NCI-H1436 (cell line): Measurements from ENCODE around the gene ACSL6.

Source experiments
- DNase-seq: peaks from one replicate; lab custom pipeline; 2025; lab: John Stamatoyannopoulos, UW

Gene ACSL6, protein sequence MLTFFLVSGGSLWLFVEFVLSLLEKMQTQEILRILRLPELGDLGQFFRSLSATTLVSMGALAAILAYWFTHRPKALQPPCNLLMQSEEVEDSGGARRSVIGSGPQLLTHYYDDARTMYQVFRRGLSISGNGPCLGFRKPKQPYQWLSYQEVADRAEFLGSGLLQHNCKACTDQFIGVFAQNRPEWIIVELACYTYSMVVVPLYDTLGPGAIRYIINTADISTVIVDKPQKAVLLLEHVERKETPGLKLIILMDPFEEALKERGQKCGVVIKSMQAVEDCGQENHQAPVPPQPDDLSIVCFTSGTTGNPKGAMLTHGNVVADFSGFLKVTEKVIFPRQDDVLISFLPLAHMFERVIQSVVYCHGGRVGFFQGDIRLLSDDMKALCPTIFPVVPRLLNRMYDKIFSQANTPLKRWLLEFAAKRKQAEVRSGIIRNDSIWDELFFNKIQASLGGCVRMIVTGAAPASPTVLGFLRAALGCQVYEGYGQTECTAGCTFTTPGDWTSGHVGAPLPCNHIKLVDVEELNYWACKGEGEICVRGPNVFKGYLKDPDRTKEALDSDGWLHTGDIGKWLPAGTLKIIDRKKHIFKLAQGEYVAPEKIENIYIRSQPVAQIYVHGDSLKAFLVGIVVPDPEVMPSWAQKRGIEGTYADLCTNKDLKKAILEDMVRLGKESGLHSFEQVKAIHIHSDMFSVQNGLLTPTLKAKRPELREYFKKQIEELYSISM

DNA sequence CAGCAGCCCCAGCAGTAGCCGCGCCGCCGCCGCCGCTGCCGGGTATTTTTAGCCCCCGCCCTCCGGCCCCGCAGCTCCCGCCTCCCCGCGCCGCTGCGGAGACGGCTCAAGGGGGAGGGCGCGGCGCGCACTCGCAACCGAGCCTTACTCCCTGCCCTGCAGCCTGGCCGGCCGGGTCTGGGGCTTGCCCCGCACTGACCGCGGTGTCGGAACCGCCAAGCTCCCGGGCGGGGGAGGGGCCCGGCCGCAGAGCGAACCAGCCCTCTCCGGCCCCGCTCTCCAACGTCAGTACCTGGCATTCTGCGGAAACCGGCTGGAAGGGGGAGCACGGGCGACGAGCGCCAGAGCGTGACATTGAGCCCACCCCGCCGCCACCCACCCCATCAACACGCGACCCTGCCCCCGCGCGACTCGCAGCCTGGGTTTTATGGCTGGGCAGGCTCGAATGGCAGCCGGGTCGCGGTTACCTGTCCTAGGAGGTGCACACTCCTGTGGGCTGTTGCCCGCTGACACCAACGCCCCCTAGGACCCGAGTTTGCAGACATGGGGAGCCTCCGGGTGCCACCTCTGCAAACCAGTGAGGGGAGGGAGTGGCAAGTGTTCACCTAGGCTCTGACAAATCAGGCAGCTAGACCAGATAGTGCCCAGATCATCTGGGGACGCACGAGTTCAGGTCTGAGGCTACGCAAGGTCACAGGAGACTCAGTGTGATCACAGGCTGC, at the start of gene ACSL6:
ACSL6 (minus strand) TSS at position 37 of the 722 bp plus-strand sequence. CDS start 105 bp downstream, outside the sequence.
- DNase-seq, result peak; percentile 24

DNA sequence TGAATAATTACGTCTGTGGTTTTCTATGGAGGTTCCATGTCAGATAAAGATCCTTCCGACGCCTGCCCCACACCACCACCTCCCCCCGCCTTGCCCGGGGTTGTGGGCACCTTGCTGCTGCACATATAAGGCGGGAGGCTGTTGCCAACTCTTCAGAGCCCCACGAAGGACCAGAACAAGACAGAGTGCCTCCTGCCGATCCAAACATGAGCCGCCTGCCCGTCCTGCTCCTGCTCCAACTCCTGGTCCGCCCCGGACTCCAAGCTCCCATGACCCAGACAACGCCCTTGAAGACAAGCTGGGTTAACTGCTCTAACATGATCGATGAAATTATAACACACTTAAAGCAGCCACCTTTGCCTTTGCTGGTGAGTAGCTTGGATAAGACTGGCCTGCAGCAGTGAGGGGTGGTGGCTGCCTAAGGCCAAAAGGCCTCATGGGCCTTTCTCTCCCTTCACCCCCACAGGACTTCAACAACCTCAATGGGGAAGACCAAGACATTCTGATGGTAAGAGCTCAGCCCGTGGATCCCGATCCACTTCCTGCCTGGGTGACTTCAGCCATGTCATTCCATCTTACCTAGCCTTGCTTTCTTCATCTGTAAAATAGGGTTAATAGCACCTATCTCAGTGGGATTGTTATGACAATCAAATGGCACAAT, 49.2 kb upstream of the ACSL6 start, which contains the start of gene IL3:
IL3 (plus strand) TSS at position 155 of the 661 bp plus-strand sequence; CDS start at position 207, 52 bp downstream.
- no peak for DNase-seq

DNA sequence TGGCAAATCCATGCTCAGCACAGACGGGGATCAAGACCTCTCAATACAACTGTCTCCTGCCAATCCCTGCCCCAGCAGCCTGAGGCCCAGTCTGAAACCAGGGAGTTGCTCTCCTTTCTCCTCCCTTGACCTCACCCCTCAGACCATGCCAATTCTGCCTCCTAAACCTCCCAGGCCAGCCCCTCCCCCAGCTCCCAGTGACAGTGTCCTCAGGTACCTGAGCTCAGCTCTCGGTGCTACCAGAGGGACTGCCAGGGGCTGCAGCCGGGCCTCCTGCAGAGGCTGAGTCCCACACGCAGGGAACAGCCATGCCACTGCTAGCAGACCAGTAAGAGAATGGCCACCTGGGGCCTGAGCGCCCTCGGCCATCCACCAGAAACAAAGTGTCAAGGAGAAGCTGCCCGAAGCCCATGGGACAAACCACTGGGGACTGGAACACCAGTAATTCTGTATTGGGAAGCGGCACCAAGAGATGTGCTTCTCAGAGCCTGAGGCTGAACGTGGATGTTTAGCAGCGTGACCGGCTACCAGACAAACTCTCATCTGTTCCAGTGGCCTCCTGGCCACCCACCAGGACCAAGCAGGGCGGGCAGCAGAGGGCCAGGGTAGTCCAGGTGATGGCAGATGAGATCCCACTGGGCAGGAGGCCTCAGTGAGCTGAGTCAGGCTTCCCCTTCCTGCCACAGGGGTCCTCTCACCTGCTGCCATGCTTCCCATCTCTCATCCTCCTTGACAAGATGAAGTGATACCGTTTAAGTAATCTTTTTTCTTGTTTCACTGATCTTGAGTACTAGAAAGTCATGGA, 48.4 kb upstream of the ACSL6 start:
- DNase-seq, result no peak

DNA sequence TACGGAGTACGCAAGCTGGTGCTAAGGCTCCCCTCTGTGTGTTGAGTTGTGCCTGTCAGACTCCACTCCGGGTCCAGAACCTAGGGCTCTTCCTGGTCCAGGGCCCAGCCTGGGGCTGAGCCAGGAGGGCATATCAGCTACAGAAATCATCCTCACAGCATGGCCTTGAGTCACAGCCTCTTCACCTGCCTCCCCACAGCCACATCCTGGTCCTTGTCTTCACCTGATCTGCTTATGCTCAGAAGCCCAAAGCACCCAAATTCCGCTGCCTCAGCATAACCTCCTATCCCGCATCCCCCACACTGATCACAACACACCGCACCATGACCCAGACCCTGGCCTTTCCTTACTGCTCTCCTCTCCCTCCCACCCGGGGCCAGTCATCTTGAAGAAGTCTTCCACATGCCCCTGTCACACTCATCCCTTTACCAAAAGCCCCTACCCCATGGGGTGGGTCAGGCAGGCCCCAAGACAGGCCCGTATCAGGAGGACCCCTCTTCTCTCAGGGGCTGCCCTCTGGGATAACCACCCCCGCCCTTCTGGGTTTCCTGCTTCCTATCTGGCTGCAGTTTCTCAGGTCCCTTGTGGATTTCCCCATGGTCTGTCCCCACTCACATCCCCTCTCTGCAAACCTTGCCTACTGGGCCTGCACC, 47.7 kb upstream of the ACSL6 start:
- no peak for DNase-seq

DNA sequence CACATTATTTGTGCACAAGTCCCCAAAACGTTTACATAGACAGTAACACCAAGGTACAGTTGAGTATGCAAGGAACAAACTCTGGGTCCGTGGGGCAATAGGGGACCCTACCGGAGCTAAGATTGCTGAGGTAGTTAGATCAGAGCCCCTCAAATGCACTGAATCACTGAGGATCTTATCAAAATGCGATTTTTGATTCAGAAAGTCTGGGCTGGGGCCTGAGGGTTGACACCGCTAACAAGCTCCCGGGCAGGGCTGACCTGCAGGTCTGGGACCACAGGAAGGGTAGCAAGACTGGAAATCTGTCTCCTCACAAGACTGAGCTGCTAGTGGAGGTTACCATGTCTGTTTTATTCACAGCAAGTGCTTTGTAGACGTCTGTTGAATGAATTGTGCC, 47.2 kb upstream of the ACSL6 start:
- no peak for DNase-seq

DNA sequence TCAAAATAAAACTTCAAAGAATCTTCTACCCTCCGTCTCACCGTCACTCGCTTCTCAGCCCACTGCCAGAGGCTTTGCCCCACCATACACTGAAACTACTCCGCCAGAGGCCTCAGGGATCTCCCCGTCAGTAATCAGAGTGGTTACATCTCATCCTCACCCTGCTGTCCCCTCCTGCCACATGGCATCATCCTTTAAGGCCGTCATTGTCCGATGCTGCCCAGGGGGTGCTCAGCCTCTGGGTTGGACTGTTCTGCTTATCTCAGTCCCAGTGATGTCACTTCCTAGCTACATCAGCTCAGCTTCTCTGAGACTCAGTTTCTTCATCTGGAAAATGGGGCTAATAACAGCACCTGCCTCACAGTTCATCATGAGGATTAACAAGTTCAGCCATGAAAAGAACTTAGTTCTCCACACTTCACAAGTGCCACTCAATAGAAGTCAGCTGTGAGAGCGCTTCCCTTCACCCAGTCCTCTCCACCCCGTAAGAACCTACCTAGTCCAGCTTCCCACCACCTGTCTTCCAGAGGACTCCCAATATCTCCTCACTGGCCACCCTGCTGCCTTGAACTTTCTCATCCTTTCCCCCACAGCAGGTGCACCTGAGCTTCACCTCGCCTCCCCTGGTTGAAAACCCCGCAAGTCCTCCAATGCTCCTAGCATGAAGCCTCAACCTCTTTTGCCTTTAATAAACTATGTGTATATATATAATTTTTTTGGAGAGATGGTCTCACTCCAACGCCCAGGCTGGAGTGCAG, 46.2 kb upstream of the ACSL6 start:
- no peak for DNase-seq

DNA sequence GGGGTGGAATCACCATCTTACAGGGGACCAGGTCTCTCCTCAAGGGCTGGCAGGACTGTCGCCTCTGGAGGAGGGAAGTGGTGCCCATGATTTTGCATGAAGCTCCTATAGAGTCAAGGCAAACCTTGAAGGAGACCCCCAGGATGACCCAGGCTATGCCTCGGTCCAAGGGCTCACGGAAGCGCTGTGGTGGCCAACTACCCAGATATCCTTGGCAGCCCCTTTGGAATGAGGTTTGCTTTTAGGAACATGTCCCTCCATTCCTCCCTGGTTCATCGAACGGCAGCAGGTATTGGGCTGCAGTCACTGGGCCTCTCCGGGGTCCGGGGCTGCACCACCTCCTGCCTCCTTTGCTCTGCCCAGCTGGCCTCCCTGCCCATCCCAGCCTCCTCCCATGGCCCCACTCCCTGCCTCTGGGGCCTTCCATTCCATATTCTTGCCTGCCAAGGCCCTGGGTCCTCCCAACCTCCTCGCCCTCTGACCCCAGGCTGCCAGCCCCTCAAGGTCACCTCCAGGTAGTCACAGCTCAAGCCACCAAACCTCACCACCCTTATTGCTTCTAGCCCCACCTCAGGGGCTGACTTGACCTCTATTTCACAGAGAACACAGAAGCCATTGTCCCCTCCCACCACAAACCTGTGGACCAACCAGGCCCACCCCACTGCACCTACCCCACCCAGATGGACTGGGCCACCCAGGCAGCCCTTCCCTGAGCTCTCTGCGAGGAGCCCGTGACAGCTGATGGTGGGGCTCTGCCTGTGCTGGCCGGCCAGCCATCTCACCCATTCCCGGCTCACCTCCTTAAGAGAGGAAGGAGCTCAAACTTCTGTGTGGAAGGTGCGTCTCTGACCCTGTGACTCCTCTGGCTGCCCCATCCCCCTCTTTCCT, 45.4 kb upstream of the ACSL6 start:
- DNase-seq, result no peak

DNA sequence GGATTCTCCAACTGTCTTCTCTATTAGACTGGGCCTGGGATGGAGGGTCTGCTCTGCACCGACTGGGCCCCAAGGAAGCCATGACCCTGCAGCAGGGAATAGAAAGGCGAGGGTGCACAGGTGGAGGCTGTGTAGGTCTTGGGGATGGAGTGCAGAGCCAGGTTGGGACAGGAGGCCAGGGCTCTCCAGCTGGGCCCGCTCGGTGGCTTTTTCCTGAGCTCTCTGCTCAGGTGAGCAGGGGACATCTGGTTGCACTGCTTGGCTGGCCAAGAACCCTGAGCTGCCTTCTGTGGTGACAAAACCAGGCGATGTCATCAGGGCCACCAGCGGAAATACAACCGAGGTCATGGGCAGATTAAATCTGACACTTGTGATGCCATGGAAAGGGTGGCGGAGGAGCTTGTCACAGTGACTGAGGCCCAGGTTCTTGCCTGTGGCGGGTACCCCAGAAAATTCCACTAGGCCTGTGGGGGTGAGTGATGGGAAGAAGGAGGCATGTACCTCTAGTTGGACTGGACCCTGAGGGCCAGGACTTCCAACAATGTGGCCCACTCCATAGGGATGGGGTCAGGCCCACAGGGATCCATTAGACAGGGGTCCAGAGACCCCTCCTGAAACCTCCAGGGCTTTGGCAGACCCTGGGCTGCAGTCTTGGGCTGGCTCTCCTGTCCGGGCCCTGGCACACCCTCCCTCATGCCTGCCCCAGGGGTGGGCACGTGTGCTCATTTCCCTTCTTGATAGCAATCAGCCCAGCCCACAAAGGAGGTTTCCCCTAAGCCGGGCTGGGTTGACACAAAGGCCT, 44.6 kb upstream of the ACSL6 start:
- DNase-seq, result no peak

DNA sequence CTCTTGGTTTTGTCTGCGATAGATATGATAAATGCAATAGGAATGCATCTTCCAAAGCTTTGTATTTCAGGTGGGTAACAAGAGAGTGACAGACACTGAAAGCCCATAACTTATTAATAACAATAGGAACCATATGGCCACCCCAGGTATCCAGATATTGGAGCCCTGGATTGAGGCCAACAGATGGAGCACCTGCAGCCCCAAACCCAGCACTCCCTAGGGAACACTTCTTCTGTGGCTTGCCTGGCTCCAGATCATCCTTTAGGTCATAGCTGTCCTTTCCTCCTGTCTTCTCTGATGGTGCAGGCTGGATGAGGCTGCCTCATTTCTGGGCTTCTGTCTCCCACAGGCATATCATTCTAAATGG, 44.0 kb upstream of the ACSL6 start:
- no peak for DNase-seq

DNA sequence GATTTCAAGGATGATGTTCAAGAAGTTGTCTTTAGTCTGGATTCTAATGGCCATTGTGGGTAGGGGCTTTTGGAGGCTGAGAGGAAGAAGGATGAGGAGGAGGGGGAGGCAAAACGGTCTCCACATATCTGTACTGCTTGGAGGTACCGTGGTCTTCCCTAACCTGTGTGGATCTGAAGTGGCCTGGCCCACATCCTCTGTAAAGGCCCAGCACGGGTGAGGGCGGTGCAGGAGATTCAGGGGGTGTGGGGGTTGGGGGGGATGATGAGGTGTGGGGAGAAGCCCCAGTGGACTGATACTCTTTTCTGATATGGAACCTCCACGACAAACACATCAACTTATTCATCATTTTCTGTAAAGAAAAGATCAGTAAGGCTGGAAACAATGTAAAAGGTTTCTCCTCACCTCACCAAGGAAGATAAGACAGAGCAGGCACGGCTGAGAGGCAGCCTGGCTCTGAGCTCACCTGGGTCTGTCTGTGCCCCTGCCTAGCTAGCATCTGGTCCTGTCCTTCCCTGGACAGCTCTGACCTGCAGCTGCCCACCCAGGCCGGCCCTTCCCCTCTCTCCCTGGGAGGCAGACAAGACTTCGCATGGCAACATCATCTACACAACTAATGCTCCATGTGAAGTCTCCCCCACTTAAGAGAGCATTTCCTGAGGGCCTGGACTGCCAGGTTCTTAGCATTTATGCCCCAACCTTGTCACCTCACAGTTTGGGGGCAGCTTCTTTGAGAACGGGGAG, 43.4 kb upstream of the ACSL6 start:
- no peak for DNase-seq

DNA sequence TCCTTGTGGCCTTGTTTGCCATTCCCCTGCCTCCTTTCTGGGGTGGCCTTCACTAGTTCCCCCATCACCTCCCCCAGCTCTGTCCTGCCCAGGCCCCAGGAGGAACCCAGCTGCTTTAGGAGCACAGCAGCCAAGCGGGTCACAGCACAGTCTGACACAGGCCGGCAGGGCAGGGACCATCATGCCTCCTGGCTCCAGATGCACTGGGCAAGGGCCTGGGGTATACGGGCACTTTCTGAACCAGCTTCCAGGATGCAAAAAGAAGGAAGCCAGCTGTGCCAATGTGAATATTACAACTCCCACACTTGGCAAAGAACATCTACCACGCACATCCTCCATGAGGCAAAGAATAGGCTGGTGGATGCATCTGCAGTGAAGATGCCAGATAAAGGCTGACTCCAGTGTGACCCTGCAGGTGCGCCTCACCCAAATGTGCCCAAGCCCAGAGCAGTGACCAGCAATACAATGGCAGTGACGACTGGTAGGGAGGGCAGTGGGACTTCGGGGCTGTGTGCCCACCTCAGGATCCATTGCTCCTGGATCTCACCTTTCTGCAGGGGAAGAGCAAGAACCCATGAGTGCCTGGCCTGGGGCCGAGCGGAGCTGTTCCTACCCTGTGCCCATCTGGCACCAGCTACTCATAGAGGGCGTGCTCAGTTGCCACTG, 42.7 kb upstream of the ACSL6 start:
- DNase-seq, result no peak

DNA sequence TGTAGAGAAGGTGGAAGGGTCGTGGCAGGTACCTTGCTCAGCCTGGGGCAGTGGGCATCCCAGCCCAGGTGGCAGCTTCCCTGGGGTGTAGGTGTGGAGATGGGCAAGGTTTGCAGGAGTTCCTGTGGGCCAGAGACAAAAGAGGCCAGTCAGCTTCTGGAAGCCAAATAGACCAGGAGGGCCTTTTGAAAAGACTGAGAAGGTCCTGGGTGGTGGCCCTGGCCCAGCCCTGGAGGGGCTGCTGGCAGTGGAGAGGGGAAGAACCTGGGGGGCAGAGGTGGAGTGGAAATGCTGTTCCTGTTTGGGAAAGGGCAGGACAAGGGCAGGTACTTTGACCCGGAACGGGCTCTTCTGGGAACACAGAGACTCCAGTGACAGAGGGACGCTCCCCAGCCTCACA, 42.0 kb upstream of the ACSL6 start:
- no peak for DNase-seq

DNA sequence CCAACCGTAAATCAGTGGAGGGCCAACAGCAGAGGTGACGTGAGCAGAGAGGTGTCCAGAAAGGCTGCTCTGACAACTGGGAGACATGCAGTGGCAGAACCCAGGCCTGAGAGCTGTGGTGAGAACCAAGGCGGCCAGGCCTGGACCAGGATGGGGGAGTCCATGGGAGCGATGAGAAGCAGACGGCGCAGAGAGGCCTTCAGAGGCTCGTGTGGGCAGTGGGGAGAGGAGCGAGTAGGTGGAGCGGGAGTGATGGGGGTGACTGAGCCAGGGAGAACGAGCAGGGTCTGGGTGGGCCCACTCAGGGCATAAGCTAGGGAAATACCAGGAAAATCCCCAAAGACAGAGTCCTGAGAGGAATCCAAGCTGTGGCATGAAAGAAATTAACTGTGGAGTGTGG, 41.1 kb upstream of the ACSL6 start:
- no peak for DNase-seq

DNA sequence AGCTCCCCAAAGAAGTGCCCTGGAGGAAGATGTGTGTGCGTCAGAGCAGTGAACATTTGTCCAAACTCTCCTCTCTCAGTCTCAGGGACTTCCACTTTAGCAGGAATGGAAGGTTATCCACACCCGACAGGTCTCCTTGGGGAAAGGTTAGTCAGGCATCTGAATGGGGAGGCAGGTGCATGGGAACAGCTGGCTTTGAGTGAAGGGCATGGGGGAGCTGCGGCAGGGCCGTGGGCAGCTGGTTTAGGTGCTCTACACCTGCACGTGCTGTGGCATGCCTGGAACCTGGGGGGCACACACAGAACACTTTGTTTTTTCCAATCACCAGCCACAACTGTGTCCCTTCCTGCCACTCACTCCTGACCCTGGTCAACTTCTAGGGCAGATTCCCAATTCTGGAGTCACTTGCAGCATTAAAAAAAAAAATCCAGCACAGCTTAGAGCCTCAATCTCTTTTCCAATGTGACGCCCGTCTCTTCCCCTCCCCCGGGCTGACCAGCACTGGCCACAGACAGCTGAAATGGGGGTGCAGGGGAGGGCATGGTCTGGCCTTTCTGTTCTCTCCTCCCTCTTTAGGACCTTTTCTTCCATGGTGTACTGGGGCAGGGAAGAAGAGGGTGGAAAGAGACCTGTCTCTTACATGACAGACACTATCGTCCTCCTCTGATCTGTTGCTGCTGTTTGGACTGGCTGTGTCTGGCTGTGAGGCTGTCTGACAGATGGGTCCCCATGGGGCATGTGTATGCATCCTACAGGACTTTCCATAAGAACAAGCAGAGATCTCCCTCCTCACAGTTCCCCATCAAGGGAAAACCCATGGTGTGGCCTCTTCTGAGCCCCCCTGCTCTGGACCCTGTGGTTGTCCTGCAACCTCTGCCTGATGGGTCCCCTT, 39.4 kb upstream of the ACSL6 start:
- no peak for DNase-seq

DNA sequence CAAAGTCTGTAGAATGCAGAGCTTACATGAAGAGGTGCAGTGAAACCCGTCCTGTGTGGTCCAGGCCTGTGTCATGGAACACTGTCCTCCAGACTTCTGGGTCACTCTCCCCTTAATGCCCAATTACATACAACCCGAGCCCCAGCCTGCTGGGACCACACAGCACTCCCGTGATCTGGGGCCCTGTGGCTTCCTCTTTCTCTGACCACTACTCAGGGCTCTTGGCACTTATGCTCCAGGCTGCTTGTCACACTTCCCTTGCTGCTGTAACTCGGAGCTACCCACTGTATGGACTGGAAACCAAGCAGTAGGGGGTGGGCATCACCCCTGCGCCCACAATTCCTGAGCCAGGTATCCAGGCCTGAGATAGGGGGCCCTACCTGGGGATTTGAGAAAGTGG, 38.7 kb upstream of the ACSL6 start:
- no peak for DNase-seq

DNA sequence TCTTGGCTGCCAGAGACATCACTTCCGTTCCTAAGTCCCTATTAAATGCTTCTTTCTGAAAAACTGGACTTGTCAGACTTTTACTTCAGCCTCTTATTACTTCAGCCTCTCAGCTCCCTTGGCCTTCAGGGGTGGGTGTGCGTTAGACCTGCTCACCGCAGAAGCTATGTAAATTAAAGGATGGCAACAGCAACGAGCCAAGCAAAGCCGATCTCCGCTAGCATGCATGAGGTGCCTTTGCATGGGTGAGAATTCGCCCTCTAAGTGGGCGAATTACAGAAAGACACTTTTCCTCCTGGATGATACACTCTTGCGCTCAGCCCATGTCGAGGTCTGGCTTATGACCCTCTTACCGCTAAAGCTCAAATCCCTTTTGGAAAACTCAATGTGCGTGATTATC, 38.1 kb upstream of the ACSL6 start:
- no peak for DNase-seq
